Measurements from ENCODE around the gene SDHAF3. TPM values are rescaled to one million over a fixed set of nuclear protein-coding genes. Genes with fewer than 3 reads are reported as not detected.

The SDHAF3 gene
- total RNA-seq, 2 donors from 2014 or later = 18.9 to 25.2 TPM

GRCh38 chr7:97081521-97082300 lies 35.8 kb upstream of the SDHAF3 start:
- H3K4me1 ChIP-seq = no peaks in the 10 kb centered on the region
- DNase-seq = no peak
- no peak for TF ChIP-seq CTCF (IDR thresholded peaks at IDR 0.05)
- no peaks in the 10 kb centered on the region for H3K27me3 ChIP-seq
- no peak overlapping the region for H3K4me3 ChIP-seq
- H3K9ac ChIP-seq (ENCODE audit: low read depth in 2 of 2, low read length in 2 of 2) = no peak overlapping the region
- H3K9me3 ChIP-seq = no peaks in the 10 kb centered on the region
- H3K27ac ChIP-seq = no peak overlapping the region
- intact Hi-C loops (cut with DNase I) = no loop called here
- no peaks in the 10 kb centered on the region for H3K36me3 ChIP-seq

GRCh38 chr7:97088364-97088763 lies 29.1 kb upstream of the SDHAF3 start:
- no peak for DNase-seq
- Histone ChIP-seq H3K36me3 (no peaks in the 10 kb centered on the region), H3K4me3 (no peak overlapping the region), H3K4me1 (no peaks in the 10 kb centered on the region), H3K9ac (ENCODE audit: low read depth in 2 of 2, low read length in 2 of 2) (no peak overlapping the region), H3K27me3 (no peaks in the 10 kb centered on the region), H3K9me3 (no peaks in the 10 kb centered on the region), H3K27ac (no peak overlapping the region)
- intact Hi-C loops (cut with DNase I) = no loop called here
- no peak for TF ChIP-seq CTCF (IDR thresholded peaks at IDR 0.05)

- Histone ChIP-seq H3K27ac (no peak overlapping the region), H3K9me3 (no peaks in the 10 kb centered on the region), H3K36me3 (no peaks in the 10 kb centered on the region), H3K4me3 (no peak overlapping the region), H3K9ac (ENCODE audit: low read depth in 2 of 2, low read length in 2 of 2) (no peak overlapping the region), H3K4me1 (no peaks in the 10 kb centered on the region), H3K27me3 (no peaks in the 10 kb centered on the region)
- DNase-seq = no peak
- no peak for TF ChIP-seq CTCF (IDR thresholded peaks at IDR 0.05)
- intact Hi-C loops (cut with DNase I) = no loop called here
These were observed 27.7 kb upstream of the SDHAF3 start for GRCh38 chr7:97089771-97090170.

- intact Hi-C loops (cut with DNase I) = no loop called here
- H3K4me3 ChIP-seq = no peak overlapping the region
- no peak for DNase-seq
- H3K36me3 ChIP-seq = no peaks in the 10 kb centered on the region
- H3K9ac ChIP-seq (ENCODE audit: low read depth in 2 of 2, low read length in 2 of 2) = no peak overlapping the region
- no peaks in the 10 kb centered on the region for H3K9me3 ChIP-seq
- TF ChIP-seq CTCF (IDR thresholded peaks at IDR 0.05) = no peak
- no peaks in the 10 kb centered on the region for H3K27me3 ChIP-seq
- H3K27ac ChIP-seq = no peak overlapping the region
- H3K4me1 ChIP-seq = no peaks in the 10 kb centered on the region
These were observed 26.6 kb upstream of the SDHAF3 start for GRCh38 chr7:97090761-97091353.

- DNase-seq = no peak
- no peak for TF ChIP-seq CTCF (IDR thresholded peaks at IDR 0.05)
- intact Hi-C loops (cut with DNase I) = no loop called here
These were observed 23.1 kb upstream of the SDHAF3 start for GRCh38 chr7:97094284-97094930.

More at GRCh38 chr7:97094284-97094930, 23.1 kb upstream of the SDHAF3 start:
- H3K9me3 ChIP-seq = no peaks in the 10 kb centered on the region
- peaks cover 4% of the 10 kb centered on the region for H3K27me3 ChIP-seq
- no peak overlapping the region for H3K4me3 ChIP-seq
- H3K4me1 ChIP-seq = no peaks in the 10 kb centered on the region
- H3K27ac ChIP-seq = no peak overlapping the region
- H3K36me3 ChIP-seq = no peaks in the 10 kb centered on the region
- H3K9ac ChIP-seq (ENCODE audit: low read depth in 2 of 2, low read length in 2 of 2) = no peak overlapping the region

All from colonic mucosa (tissue), 4 donors.